ENCODE measurements around the gene MRPL50. TPM values are rescaled to one million over a fixed set of nuclear protein-coding genes. Genes with fewer than 3 reads are reported as not detected.
"Not testable (repeated sequence)": the region's sequence is repeated elsewhere in the genome, so short reads cannot be mapped to it uniquely, and the experiment has no call there.

MRPL50 gene
- total and polyA plus RNA-seq, 8 donors: 3.7 to 8.4 (median 6.4) TPM

DNA sequence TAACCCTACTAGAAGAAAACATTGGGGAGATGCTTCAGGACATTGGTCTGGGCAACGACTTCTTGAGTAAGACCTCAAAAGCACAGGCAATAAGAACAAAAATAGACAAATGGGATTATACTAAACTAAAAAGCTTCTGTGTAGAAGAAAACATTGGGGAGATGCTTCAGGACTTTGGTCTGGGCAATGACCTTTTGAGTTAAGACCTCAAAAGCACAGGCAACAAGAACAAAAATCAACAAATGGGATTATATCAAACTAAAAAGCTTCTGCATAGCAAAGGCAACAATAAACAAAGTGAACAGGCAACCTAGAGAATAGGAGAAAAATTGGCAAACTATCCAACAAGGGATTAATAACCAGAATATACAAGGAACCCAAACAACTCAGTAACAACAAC is 3.7 kb downstream of the MRPL50 start:
- FAIRE-seq: no peak
- ATAC-seq: no peak

DNA sequence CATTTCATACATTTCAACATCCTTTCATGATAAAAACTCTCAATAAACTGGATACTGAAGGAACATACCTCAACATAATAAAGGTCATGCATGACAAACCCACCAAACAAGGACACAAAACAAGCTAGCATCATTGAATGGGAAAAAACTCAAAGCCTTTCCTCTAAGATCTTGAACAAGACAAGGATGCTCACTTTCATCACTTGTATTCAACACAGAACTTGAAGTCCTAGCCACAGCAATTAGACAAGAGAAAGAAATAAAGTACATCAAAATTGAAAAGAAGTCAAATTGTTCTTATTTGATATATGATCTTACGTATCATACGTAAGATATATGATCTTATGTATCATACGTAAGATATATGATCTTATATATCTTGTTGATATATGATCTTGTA is 5.3 kb downstream of the MRPL50 start:
- H3K27me3 ChIP-seq: no peaks in the 10 kb centered on the region
- 98 to 99% methylated on average over 3 of the region's 3 CpGs for WGBS, 2 donors
- no peak for FAIRE-seq
- DNase-seq: no peak
- H3K36me3 ChIP-seq: peaks cover 0 to 14% (median 0%) of the 10 kb centered on the region in 3 donors
- no peak for ATAC-seq
- H3K4me1 ChIP-seq: peaks cover 7 to 20% (median 12%) of the 10 kb centered on the region in 3 donors
- no peak overlapping the region for H3K27ac ChIP-seq
- H3K9me3 ChIP-seq: no peaks in the 10 kb centered on the region
- intact Hi-C loops (cut with DNase I): no loop called here
- TF ChIP-seq, protein P1, sequence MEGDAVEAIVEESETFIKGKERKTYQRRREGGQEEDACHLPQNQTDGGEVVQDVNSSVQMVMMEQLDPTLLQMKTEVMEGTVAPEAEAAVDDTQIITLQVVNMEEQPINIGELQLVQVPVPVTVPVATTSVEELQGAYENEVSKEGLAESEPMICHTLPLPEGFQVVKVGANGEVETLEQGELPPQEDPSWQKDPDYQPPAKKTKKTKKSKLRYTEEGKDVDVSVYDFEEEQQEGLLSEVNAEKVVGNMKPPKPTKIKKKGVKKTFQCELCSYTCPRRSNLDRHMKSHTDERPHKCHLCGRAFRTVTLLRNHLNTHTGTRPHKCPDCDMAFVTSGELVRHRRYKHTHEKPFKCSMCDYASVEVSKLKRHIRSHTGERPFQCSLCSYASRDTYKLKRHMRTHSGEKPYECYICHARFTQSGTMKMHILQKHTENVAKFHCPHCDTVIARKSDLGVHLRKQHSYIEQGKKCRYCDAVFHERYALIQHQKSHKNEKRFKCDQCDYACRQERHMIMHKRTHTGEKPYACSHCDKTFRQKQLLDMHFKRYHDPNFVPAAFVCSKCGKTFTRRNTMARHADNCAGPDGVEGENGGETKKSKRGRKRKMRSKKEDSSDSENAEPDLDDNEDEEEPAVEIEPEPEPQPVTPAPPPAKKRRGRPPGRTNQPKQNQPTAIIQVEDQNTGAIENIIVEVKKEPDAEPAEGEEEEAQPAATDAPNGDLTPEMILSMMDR (IDR thresholded peaks at IDR 0.05): no peak
- H3K4me3 ChIP-seq: no peak overlapping the region

More for the DNA sequence above, 3.7 kb downstream of the MRPL50 start:
- peaks cover 7 to 18% (median 11%) of the 10 kb centered on the region in 3 donors for H3K4me1 ChIP-seq
- intact Hi-C loops (cut with DNase I): no loop called here
- DNase-seq: no peak
- WGBS, 2 donors: 92 to 100% methylated on average over 1 of the region's 1 CpG
- peaks cover 0 to 8% (median 0%) of the 10 kb centered on the region in 3 donors for H3K36me3 ChIP-seq
- TF ChIP-seq, protein P1 (IDR thresholded peaks at IDR 0.05): no peak
- no peak overlapping the region for H3K27ac ChIP-seq
- no peaks in the 10 kb centered on the region for H3K9me3 ChIP-seq
- H3K27me3 ChIP-seq: no peaks in the 10 kb centered on the region
- H3K4me3 ChIP-seq: no peak overlapping the region

DNA sequence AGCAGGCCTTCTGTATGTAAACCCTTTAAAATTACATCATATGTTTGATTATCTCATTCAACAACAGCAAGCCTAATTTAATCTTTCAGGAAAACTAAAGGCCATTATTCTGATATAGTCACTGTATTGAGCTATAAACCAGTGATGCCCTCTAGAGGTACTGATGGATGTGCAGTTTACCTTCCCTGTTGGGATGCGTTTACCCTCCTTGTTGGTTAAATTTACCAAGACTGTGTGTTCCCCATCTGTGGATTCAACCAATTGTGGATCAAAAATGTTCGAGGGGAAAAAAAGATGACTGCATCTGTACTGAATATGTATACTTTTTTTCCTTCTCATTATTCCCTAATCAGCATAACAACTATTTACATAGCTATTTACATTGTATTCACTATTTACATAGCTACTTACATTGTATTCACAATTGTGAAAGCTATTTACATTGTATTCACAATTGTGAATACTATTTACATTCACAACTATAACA is 9.9 kb downstream of the MRPL50 start:
- Histone ChIP-seq H3K9me3 (no peaks in the 10 kb centered on the region), H3K4me3 (no peak overlapping the region), H3K27me3 (no peaks in the 10 kb centered on the region), H3K27ac (peak overlapping the region in 1 of 4 donors; percentile 55), H3K36me3 (peaks cover 0 to 14% (median 0%) of the 10 kb centered on the region in 3 donors), H3K4me1 (peaks cover 0 to 7% (median 5%) of the 10 kb centered on the region in 3 donors)
- DNase-seq (no peak), FAIRE-seq (no peak), ATAC-seq (peak; percentile 59 to 89 (median 83))
- 55 to 68% methylated on average over 2 of the region's 2 CpGs for WGBS, 2 donors
- intact Hi-C loops (cut with DNase I): loop anchor here in 1 of 3 donors (10.0 kb wide), 1 partner anchor 74 kb away; no protein-coding TSS in a partner anchor
- TF ChIP-seq, protein P1 (IDR thresholded peaks at IDR 0.05): peak in 1 of 4 donors; percentile 7

DNA sequence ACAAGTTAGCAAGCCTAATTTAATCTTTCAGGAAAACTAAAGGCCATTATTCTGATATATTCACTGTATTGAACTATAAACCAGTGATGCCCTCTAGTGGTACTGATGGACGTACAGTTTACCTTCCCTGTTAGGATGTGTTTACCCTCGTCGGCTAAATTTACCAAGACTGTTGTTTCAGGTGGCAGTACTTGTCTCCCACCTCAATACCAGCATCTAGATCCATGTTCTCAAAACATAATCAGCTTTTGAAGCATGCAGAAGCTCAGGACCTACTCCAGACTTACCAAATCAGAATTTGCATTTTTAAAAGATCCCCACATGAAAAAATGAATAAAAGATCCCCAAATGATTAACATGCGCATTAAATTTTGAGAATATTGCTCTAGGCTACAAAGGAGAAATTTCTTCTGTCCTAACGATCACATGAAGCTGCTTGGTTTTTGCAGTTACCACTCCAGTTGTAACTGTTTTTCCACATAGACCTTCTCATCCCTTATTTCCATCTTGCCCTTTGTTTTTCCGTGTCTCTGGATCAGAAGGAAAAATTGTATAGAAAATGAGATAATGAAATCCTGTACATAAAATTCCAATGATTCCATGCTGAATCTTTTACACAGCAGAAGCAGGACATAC is 10.4 kb downstream of the MRPL50 start:
- Histone ChIP-seq H3K4me1 (peaks cover 0 to 7% (median 5%) of the 10 kb centered on the region in 3 donors), H3K36me3 (peaks cover 0 to 14% (median 0%) of the 10 kb centered on the region in 3 donors), H3K4me3 (no peak overlapping the region), H3K9me3 (no peaks in the 10 kb centered on the region), H3K27me3 (no peaks in the 10 kb centered on the region), H3K27ac (peak overlapping the region in 1 of 4 donors; percentile 55)
- ATAC-seq (peak; percentile 89 to 98 (median 96)), FAIRE-seq (no peak), DNase-seq (peak in 2 of 6 donors; percentile 23 to 27)
- 42 to 47% methylated on average over 6 of the region's 6 CpGs for WGBS, 2 donors
- intact Hi-C loops (cut with DNase I): loop anchor here in 1 of 3 donors (10.0 kb wide), 1 partner anchor 73 kb away; no protein-coding TSS in a partner anchor
- TF ChIP-seq, protein P1 (IDR thresholded peaks at IDR 0.05): peak; percentile 10 to 49 (median 41)

DNA sequence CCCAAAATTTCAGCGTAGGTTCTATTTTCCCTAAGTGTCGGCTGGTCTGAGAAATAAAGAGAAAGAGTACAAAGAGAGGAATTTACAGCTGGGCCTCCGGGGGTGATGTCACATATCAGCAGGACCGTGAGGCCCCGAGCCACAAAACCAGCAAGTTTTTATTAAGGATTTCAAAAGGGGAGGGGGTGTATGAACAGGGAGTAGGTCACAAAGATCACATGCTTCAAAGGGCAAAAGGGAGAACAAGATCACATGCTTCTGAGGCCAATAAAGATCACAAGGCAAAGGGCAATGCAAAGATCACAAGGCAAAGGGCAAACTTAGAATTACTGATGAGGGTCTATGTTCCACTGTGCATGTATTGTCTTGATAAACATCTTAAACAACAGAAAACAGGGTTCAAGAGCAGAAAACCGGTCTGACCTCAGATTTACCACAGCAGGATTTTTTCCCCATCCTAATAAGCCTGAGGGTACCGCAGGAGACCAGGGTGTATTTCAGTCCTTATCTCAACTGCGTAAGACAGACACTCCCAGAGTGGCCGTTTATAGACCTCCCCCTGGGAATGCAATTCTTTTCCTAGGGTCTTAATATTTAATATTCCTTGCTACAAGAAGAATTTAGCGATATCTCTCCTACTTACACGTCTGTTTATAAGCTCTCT is 13.4 kb downstream of the MRPL50 start, which contains the start of gene BAAT:
BAAT (minus strand) TSS at position 134 of the 664 bp plus-strand sequence. CDS start 13,602 bp downstream, outside the sequence.
- H3K27me3 ChIP-seq, H3K27ac ChIP-seq, H3K4me3 ChIP-seq, DNase-seq, ATAC-seq, H3K9me3 ChIP-seq, H3K4me1 ChIP-seq, FAIRE-seq, H3K36me3 ChIP-seq: not testable (repeated sequence)
- 94 to 95% methylated on average over 11 of the region's 11 CpGs for WGBS, 2 donors
- intact Hi-C loops (cut with DNase I): loop anchor here in 1 of 3 donors (10.0 kb wide), 1 partner anchor 70 kb away; no protein-coding TSS in a partner anchor
